GM21717 (cell line): ENCODE data around the gene MTFR1L.

ENCODE experiments used
- ATAC-seq: cut with Tn5 transposase; IDR thresholded peaks from one replicate; pipeline ENCODE4 v1.9.1; 2021; ENCODE audit warnings: mild to moderate bottlenecking, moderate library complexity; ENCODE audit not compliant: unreplicated experiment

MTFR1L gene

DNA sequence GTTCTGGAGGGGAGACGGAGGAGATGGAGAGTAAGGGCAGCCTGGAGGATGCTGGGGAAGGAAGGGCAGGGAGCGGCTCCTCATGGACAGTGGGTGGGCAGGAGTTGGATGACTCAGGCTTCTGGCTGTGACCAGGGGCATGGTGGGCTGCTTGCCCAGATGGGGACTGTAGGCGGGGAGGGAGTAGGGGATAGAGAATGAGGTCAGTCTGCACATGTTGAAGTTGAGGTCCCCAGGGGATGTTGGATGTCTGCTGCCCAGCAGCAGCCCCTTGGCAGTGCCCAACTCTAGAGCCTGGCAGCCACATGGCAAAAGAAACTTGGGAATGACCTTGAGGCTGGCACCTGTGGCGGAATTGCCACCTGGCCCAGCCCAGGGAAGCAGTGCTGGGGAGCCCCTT lies 13.3 kb upstream of the MTFR1L start:
- ATAC-seq: no peak

DNA sequence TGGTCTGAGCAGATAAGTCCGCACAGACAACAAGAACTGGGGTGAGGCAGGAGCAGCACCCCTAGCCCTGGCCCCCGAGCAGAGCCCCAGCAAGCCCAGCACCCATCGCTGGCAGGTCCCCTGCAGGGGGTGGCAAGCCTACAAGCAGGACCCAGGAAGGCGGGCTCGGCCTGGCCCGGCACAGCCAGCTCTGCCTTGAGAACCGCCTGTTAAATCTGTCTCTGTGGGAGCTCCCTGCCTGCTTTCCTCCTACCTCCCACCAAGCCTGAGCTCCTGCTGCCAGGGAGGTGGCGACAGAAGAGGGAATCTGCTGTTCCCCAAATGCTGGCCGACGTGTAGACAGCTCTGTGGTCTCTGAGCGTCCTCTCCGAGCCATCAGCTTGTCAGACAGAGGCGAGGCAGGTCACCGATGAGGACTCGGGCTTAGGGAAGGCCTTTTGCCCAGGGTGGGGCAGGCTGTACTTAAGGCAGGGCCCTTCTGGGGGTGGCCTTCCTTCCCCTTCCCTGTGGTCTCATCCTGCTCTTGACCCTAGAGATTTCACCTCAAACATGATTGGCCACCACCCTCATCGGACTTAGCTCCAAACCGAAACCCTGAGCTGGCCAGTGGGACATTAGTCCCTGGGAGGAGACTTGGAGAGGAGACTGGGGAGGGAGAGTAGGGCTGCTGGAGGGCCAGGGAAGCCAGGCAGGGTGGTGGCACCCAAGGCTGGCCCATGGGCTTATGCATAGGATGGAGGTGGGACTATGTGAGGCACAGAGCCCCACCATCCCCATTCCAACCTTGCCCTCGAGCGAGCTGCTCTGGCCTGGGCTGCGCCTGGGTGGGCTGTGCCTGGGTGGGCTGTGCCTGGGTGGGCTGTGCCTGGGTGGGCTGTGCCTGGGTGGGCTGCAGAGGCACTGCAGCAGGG lies 12.0 kb upstream of the MTFR1L start:
- no peak for ATAC-seq

DNA sequence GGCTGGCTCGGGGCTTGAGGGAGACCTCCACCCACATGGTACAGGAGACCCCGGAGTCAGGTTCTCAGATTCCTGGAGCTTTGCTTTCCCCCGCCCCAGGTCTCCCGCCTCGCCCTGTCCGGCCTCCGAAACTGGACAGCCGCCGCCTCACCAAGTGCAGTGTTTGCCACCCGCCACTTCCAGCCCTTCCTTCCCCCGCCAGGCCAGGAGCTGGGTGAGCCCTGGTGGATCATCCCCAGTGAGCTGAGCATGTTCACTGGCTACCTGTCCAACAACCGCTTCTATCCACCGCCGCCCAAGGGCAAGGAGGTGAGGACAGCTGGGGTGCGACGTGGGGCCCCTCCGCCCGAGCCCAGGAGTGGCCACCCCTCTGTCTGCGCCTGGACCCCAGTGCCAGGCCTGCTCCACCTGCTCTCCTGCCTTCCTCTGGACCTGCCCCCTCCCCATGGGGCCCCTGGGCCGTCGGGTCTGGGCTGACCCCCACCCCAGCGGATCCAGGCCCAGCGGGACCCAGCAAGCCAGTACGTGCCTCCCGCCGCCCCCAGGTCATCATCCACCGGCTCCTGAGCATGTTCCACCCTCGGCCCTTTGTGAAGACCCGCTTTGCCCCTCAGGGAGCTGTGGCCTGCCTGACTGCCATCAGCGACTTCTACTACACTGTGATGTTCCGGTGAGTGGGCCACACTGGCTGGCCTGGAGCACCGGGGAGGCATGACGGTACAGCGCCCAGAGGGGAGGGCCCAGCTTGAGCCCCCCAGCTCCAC lies 11.1 kb upstream of the MTFR1L start:
- no peak for ATAC-seq

DNA sequence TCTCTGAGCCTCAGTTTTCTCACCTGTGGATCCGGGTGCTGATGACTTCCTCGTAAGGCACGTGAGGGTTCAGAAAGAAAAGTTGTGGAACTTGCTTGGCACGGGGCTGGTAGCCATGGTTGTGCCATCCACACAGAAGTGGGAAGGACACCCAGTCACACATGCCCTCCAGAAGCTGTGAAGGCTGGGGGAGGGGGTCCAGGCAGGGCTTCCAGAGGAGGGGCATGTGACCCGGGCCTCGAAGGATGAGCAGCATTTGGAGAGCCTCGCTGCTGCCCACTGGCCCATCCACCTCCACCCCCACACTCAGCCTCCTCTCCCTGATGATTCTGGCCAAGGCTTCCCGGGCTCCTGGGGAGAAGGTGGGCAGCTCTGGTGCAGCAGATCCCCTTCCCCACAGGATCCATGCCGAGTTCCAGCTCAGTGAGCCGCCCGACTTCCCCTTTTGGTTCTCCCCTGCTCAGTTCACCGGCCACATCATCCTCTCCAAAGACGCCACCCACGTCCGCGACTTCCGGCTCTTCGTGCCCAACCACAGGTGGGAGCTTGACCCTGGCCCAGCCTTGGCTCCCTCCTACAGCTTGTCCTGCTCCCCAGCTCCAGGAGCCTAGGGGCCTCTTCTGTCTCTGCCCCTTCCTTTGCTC lies 10.3 kb upstream of the MTFR1L start:
- no peak for ATAC-seq

DNA sequence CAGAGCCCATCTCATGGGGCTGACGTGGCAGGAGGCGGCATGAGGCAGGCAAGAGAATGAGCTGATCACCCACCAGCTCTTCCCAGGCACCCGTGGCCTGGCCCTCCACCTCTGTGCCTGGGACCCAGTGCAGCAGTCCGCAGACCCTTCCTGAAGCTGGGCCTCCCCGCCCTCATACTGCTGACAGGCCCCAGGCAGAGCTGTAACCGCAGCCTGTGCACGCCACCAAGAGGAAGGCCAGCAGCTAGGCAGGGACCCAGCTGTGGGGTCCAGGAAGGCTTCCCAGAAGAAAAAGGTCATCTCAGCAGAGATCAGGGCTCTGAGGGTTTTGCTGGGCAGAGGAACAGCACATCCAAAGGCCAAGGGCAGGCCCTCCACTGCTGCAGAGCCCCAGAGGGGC lies 9.8 kb upstream of the MTFR1L start:
- ATAC-seq: no peak

DNA sequence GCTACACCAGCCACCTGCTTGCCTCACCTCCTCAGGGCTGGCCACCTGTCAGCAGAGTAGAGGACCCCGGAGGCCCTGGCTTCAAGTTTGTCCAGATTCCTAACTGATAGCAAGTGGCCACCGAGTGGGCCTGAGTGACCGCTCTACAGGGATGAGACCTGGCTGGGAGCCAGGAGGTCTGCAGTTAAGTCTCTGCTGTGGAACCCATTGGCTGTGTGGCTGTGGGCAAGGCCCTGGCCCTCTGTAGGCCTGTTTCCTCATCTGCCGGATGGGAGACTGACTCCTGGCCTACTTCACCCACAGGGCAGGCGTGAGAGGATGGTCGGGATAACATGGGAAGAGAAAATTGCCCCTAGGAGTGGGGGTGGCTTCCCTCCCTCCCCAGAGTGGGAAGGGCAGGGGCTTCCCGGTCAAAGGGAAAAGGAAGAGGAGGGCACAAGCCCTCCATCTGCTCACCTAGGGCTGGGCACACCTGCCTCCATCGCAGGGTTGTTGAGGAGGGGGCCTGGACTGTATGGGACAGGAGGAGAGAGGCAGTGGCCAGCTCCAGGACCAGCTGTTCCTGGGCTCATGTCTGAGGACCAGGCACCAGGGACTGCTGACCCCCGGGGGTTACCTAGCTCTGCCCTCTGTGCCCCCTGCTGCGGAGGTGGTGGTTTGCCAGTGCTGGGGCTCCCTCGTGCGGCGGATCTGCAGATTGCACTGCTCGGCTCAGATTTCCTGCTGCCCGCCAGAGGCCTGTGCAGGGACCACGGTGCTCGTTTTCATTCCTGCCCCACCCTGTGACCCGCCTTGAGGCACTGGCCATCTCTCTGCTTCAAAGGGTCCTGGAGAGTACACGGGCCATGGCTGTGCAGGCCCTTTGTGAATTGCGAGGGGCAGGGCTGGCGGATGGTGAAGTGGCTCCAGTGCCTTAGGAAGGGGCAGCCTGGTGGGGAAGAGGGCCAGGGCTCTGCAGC lies 9.1 kb upstream of the MTFR1L start:
- no peak for ATAC-seq

DNA sequence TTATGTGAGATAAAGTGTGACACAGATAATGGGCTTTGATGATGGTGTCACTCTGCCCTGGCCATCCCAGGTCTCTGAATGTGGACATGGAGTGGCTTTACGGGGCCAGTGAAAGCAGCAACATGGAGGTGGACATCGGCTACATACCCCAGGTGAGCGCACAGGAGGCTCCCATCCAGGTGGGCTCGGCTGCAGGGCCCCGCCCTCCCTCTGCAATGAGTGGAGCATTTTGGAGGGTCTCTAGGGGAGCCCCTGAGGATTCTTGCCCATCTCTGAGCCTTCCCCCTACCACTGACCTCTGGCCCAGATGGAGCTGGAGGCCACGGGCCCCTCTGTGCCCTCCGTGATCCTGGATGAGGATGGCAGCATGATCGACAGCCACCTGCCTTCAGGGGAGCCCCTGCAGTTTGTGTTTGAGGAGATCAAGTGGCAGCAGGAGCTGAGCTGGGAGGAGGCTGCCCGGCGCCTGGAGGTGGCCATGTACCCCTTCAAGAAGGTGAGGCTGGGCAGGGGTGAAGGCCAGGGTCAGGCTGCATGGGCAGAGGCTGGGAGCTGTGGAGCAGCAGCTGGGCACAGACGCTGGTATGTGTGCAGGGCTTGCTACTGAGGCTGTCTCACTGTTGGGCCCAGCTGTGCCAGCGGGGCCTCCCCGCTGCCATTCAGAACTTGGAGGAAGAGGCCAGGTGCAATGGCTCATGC lies 8.2 kb upstream of the MTFR1L start:
- ATAC-seq: no peak

DNA sequence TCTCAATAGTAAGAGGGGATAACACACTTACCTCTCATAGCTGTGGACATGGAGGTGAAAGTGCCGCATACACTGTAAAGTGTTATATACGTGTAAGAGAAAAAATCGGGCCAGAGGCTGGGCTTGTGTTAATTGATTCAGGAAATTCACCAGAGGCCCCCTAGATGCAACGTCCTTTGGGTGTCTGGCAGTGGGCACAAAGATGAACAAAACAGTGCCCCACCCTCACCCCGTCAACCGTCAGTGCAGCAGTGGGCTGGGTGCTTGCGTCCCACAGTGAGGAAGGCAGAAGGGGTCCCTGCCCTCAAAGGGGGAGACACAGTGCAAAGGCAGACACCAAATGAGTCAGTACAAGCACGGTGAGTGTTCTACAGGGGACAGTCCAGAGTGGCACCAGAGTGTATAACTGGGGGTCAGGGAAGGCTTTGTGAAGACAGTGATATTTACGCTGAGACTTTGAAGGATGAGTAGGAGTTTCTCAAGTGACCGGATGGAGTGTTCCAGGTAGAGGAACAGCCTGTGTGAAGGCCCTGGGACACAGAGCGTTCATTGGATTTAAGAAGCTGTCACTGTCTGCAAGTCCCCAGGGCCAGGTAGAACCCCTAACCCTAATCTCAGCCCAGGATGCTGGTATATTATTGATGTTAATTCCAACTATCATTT lies 6.6 kb upstream of the MTFR1L start:
- ATAC-seq: no peak

DNA sequence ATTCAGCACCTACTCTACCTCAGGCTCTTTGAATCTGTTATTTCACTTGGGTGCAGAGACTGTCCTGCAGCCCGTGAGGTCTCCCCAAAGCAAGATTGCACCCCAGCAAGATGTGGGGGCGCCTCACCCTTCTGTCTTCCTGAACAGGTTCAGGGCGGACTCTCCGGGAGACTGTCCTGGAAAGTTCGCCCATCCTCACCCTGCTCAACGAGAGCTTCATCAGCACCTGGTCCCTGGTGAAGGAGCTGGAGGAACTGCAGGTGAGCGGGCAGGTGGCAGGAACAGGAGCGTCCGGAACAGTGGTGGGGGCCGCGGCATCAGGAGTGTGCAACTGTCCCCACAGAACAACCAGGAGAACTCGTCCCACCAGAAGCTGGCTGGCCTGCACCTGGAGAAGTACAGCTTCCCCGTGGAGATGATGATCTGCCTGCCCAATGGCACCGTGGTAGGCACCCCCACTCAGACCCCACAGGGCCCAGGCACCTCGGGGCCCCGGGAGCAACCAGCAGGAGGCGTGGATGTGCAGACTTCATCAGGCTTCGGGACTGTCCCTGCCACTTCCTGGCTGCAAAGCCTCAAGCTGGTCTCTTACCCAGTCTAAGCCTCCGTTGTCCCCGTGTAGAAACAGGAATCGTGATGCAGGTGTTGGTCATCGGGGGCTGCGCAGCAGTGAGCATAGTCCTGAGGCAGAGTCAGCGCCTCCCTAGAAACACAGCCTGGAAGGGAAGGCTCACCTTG lies 5.9 kb upstream of the MTFR1L start:
- ATAC-seq: no peak

DNA sequence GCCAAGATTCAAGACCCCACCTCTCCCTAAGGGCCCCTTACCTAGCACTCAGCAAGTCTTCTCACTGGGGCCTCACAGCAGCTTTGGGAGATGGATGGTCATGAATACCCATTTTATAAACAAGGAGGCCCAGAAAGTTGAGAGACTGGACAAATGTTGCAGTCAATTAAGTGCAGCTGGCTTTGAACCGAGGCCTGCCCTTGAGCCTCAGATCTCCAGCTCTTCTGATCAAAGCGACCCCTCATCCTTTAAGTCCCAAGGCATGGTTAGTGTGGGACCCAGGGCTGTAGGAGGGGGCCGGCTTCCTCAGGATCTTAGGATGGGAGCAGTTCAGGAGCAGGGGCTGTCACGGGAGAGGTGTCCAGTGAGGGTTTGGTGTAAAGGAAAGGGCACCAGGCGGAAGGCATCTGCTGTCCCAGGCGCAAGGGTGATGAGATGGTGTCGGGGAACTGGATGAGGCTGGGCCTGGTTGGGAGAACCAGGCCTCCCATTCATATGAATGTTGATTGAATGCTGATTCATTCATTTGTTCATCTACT lies 5.1 kb upstream of the MTFR1L start:
- no peak for ATAC-seq

DNA sequence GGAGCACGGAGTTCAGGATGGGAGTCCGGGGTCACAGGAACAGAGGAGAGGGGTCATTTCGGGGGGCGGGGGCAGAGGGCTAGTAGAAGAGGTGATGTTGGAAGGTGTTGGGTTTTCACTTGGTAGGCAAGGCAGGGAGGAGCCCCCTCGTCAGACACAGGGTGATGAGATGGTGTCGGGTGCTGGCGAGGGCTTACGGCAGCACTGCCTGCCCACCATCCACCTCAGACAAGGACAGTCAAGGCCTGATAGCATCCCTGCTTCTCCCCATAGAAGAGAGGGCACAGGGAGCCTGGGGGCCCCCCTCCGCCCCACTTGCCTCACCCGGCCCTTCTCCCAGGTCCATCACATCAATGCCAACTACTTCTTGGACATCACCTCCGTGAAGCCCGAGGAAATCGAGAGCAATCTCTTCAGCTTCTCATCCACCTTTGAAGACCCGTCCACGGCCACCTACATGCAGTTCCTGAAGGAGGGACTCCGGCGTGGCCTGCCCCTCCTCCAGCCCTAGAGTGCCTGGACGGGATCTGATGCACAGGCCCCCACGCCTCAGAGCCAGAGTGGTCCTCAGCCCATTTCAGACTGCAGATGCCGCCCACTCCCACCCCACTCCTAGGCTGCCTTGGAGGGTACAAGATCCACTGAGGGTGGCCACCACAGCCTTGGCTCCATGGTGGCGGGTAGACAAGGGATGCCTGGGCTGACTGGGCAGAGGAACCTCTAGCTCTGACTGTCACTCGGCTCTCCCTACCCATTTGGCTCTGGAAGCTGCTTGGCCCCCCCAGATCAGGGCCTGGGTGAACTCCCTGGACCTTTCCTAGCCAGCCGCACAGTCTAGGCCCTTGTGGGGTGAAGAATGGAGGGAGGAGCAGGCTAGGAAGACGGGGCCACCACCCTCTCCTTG lies 4.3 kb upstream of the MTFR1L start:
- no peak for ATAC-seq

DNA sequence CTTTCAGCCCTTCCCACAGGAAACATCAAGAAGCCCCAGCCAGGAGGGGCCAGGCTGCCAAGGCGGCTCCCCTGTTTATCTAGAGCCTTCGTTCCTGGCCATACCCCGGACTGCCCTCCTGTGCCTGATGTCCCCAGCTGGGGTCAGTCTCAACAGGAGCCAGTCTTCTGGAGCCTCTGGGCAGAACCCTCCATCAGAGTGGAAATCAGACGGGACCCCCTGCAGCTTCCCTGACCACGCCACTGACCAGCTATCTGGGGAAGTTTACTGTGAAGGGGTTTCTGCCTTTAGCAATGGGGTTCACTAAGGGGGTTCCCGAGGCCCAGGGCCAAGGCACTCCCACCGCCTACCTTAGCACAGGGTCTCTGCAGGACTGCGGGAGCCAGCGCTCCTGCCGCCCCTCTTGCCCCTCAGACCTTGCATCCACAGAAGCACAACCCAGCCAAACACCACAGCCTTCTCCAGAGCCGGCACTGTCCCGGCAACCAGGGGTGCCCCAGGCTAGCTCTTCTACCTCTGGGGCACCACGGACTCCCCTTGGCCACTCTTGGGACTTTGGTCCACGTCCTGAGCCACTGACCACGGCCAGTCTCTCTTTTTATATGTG lies 3.5 kb upstream of the MTFR1L start:
- no peak for ATAC-seq

DNA sequence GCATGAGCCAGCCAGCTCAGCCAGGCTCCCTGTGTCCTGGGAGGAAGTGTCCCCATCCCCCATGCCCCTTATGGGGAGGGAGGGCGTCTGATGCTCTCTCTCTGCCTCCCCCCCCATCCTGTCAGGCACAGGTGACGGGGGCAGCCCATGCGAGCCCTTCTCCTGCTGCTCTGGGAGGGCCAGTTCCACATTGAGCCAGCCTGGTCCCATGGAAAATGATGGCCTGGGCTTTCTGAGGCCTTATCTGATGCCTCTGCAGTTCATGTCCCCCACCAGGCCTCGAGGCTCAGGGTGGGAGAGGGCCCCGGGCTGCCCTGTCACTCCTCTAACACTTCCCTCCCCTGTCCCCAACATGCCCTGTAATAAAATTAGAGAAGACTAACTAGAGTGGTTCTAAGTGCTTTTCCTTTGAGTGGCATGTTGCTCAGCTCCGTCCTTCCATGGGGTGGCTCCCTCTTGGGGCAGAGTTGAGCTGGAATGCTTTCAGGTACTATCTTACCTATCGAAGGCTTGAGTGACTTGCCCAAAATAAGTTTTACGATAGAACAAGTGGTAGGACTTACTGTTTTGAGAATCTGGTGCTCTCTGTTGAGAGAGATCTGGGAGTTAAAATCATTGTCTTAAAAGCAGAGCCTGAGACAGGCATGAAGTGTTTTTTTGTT lies 1.8 kb upstream of the MTFR1L start:
- ATAC-seq: no peak

DNA sequence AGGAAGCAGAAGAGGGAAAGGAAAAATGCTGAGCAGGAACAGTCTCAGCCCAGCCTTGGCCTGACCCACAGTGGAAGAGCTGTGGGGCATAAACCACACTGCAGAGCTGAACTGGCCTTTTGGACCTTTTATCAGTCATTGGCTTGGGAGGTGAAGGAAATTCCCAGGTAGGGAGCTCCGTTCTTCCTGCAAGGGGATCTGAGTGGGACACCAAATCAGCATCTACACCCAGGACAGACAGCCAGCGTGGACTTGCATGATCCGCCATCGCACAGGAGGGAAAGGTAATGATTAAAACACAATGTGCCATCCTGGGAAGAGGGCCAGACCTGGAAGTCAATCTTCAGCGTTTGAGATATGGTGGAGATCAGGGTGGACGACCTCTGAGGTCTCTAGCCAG lies 1.2 kb upstream of the MTFR1L start:
- ATAC-seq: no peak

DNA sequence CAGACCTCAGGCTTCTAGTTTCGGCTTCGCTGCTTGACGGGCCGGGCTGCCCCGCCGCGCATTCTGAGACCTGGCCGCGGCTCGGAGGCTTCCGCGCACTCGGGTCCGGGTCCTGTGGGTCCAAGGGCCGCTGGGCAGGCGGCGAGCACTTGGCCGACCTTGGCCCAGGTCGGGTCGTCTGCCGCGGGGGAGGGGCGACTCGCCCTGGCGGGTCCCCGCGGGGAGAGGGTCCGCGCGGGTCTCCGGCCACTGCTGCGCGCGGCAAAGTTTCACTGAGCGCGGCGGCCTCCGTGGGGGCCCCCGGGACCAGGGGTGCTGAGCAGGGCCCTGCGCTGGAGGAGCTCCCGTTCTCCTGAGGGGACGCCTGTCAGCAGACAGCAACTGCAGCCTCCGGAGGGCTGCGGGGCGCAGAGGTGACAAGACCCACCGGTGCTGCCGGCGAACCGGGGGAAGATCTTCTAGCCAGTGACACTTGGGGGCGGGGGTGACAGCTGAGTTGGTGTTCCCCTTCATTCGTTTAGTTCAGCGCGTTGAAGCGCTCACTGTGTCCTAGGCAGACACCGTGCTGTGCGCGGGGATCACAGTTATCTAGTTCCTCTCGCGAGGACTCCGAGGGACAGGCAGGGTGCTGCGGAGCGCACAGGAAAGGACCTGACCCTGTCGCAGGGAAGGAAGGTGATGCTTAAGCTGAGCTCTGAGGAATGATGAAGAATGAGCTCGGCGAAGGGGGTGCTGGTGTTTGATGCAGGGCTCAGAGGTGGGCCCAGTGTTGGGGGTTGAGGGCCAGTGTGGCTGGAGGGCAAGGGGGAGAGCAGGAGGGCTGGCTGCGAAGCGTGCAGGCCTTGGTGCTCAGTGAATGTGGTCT lies 725 bp downstream of the MTFR1L start:
- peak; percentile 37 for ATAC-seq

DNA sequence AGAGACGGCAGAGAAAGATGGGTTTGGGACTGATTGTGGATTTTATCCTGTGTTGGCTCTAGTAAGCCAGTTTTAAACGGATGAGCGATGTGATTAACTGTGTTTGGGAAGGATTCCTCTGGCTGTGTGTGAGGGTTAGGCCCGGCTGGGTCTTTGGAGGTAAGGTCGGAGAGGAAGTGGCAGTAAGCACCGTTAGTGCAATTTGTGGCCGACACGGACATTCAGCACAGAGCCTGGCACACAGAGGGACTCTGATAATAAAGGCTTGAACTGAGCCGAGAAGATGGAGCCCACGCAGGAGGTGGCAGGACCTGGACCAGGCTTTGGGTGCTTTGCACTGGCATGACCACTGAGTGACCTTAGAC lies 1.3 kb downstream of the MTFR1L start:
- no peak for ATAC-seq
